T follicular helper cell (primary cell): Measurements from ENCODE around the gene TSPAN11.
"Not testable (repeated sequence)": the region's sequence is repeated elsewhere in the genome, so short reads cannot be mapped to it uniquely, and the experiment has no call there.

Source experiments
- DNase-seq: peaks from one replicate; pipeline ENCODE4 v3.0.0-alpha.2; 2020; ENCODE audit warnings: low read depth
- total RNA-seq, 2 experiments: gene quantifications; one replicate each; lab custom pipeline; 2026; lab: John Stamatoyannopoulos, UW

TSPAN11 gene, protein sequence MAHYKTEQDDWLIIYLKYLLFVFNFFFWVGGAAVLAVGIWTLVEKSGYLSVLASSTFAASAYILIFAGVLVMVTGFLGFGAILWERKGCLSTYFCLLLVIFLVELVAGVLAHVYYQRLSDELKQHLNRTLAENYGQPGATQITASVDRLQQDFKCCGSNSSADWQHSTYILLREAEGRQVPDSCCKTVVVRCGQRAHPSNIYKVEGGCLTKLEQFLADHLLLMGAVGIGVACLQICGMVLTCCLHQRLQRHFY
- 0 reads per million in 2 experiments for total RNA-seq

DNA sequence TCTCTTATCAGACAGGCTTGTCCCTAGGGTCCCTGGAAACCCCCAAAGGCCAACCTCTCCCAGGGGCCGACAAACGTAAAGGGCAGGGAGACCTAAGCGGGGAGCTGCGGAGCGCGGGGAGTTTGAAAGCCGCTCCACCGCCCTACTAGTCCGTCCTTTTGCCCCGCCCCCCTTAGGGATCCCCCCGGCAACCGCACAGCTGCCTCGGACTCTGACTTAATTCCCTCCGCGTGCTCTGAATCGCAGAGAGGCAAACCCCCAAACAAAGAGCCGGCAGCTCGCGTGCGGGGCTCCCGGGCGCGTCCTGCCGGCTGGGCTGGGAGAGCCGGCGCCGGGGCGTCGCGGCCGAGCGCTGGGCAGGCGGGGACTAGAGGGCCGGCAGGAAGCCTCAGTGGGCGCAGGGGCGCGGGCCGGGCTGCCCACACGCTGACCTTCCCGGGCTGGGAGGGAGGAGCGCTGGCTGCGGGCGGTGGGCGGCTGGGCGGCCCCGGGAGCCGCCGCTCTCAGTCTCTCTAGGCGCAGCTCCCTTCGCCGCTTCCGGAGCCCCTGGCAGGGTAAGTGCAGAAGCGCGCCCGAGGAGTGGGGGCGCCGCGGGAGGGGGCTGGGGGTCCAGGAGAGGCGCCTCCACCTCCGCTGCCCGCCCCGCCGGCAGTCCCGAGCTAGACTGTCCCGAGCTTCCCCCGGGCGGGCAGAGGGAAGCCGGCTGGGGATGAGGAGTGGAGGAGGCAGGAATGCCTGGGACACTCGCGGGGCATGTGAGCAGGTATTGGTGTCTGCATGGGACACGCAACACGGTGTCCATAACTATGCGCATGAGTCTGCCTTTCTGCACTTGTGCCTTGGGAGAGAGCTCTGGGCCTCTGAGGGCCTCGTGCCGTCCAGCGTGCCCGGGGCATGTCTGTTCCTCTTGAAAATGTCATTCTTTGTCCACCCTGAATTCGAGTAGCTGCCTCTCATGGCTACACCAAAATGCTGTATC, at the start of gene TSPAN11:
TSPAN11 (plus strand) TSS at position 506 of the 979 bp plus-strand sequence. CDS start 27,244 bp downstream, outside the sequence.
- DNase-seq, result no peak

DNA sequence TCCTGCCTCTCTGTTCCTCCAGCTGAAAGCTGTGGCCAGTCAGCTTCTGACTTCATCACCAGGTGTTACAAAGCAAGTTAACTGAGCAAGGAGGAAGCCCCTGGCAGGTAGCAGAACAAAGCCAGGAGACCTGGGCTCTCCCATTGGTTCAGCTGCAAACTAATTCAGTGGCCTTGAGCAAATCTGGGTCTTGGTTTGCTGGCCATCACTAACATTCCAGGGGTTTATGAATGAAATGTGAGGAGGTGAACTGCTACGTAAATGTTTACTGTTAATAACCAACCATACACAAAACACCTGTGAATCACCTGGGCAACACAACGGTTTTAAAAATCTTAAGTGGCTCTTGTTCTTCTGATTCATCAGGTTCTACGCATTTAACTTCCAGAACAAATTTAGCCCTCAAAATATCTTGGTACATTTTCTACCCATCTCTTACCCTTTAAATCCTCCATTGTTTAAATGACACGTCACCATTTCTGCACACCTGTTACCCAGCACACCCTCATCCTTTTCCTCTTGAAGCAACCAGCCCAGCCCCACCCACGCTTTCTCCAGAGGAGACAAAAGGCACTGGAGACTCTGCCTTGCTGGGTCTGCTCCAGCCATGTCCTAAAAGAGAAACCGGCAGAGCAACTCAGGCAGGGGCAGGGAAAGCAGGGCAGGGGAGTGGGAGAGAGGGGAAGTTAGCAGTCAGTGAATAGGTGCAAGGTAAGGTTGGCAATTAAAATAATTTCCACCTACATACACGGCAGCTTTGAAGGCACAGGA, 49.3 kb upstream of the TSPAN11 start:
- DNase-seq, result no peak

DNA sequence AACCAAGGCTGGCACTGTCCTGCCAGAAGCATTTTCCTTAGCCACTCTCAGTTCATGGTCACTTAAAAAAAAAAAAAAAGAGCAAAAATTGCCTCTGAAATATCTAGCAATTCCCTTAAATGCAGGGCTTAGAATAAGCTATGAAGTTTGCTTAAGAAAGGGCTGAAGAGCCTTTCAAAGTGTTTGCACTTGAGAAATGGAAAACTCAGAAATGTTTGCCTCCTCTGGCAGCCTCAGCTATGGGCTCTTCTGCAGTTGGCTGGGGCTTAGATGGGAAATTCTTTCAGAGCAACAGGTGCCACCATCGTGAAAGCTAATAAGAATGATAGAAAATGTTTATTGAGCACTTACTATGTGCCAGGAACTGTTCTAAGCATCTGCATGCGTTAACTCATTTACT, 48.5 kb upstream of the TSPAN11 start:
- no peak for DNase-seq

DNA sequence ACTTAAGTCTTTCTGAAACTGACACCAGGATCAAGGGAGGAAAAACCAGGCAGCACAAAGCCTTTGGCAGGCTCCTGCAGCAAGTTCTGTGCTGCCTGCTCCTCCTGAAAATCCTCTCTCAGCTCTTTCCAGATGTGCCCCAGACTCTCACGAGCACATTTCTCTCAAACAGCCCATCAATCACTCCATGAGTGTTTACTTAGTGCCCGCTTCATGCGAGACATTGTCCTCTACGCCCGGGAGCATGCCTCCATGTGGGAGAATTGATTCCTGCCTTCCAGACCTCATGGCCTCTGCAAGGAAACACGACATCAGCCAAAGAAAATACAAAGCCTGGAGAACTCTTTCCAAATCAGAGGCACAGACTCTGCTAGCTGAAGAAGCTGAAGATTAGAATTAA, 46.5 kb upstream of the TSPAN11 start:
- no peak for DNase-seq

DNA sequence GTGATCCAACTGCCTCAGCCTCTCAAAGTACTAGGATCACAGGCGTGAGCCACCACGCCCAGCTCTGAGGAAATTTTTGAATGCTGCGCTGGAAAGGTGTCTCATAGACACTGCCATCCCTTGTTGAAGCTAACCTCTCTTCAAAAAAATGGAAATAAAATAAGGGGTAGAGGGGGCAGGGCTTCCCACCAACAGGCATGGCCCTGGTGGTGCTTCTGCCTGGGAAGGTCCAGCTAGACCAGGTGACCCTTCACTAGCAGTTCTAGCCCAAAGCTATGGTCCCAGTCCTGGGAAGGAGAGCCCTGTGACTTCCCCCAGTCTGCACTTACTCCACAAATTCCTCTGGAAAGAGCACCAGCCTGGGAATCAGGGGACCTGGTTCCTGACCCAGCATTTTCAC, 45.7 kb upstream of the TSPAN11 start:
- DNase-seq, result no peak

DNA sequence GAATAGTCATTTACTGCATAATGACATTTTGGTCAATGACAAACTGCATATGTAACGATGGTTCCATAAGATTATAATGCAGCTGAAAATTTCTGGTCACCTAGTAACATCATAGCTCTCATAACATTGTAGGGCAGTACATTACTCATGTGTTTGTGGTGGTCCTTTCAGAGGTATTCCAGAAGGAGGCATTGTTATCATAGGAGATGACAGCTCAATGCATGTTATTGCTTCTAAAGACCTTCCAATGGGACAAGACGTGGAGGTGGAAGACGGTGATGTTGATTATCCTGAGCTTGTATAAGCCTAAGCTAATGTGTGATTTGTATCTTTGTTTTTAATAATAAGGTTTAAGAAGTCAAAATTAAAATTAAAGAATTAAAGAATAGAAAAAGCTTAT, 43.8 kb upstream of the TSPAN11 start:
- DNase-seq, result no peak

DNA sequence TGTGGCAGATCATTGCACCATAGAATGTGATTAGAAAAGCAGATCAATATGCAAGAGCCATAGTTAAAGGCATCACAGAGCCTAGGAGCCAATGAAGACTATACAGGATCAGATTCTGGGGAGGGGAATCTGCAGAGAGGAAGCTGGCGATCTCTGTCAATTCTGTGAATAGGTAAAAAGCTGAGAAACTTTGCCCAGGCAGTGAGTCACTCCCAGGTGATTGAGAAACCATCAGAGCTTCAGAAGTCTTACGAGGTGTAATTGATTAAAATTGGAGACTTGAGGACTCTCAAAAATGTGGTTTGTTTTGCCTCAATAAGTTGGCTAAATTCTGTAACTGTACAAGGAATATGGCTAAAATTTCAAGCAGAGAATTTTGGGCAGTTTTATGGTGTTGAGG, 41.7 kb upstream of the TSPAN11 start:
- no peak for DNase-seq

DNA sequence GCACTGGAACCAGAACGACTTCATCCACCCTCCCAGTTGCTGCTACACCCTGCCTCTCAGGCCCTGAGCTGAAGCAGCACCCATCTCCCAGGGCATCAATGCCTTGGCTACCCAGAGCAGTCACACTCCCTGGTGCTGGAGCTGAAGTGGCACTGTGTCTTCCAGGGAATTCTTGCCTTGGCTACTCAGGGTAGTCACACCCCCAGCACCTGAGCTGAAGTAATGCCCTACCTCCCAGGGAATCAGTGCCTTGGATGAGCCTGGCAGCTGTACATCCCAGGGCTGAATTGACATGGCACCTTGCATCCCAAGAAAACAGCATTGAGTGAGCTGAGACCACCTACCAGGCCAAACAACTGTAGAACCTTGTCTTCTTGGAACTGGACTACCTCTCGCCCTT, 41.2 kb upstream of the TSPAN11 start:
- no peak for DNase-seq

DNA sequence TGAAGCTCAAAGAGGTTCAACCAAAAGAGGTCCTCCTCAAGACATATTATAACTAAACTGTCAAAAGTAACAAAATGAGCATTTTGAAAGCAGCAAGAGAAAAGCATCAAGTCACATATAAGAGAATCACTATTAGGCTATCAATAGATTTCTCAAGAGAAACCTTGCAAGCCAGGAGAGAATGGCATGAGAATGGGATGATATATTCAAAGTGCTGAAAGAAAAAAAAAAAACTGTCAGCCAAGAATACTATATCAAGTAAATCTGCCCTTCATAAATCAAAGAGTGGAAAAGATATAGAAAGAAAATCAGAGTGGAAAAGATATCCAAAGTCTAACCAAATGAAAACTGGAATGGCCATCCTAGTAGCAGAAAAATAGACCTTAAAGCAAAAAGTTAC, 39.3 kb upstream of the TSPAN11 start:
- no peak for DNase-seq

DNA sequence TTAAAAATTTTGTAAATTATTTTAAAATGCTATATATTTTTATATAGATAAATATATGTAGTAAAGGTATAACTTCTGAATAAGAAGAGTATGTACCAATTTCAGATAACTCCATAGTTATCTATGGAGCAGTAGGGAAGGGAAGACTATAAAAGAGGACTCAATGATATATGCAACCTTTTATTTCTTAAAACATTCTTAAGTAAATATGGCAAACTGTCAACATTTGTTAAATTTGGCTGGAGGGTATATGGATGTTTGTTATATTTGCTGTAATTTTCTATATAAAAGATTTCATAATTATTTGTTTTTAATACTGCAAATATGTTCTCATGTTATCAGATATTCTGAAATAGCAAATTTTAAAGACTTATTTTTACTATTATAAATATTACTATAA, 38.3 kb upstream of the TSPAN11 start:
- DNase-seq, result no peak

DNA sequence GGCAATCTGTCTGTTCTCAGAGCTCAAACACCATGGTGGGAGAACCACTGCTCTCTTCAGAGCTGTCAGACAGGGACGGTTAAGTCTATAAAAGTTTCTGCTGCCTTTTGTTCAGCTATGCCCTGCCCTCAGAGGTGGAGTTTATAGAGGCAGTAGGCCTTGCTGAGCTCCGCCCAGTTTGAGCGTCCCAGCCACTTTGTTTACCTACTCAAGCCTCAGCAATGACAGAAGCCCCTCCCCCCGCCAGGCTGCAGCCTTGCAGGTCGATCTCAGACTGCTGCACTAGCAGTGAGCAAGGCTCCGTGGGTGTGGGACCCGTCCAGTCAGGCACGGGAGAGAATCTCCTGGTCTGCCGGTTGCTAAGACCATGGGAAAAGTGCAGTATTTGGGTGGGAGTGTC, 32.0 kb upstream of the TSPAN11 start:
- not testable (repeated sequence) for DNase-seq

DNA sequence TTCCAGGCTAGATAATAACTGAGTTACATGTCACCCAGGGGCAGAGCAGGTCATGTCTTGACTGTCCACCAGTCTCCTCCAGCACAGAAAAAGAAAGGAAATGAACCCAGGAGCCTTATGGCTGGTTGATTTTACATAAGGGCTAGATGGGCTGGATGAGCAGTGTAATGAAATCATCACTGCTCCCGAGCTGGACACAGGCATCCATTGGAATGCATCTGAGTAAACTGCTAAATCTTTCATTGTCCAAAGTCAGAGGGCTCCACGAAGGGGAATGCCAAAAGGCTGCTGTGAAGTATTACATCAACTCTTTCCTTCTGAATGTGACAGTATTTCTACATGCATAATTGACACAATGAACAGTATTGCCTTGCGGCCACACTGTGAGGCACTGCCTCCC, 30.1 kb upstream of the TSPAN11 start:
- DNase-seq, result no peak

DNA sequence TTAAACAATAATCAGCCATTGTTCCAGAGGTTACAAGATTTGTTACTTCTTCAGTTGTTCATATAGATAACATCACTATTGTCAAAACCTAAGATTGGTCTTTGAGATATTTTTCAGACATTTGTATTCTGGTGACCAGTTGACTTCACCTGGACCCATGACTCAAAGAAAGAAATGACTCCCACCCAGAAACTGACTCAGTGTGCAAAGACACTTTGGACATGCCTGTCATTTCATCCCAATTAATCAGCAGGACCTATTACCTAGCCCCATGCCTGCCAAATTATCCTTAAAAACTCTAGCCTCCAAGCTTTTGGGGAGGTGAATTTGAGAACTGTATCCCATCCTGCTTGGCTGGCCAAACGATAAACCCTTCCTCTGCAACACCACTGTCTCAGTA, 27.7 kb upstream of the TSPAN11 start:
- no peak for DNase-seq

DNA sequence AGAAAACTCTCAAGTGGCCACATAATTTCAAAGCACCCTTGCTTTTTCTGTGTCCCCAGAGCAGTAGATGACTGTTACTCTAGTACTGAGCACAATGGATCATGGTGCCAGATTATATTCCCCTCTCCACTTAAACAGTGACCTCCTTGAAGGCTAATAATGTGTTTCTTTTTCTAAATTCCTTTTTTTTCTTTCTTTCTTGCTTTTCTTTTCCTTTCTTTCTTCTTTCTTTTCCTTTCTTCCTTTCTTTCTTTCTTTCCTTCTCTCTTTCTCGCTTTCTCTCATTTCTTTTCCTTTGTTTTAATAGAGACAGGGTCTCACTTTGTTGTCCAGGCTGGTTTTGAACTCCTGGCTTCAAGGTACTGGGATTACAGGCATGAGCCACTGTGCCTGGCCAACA, 26.2 kb upstream of the TSPAN11 start:
- no peak for DNase-seq

DNA sequence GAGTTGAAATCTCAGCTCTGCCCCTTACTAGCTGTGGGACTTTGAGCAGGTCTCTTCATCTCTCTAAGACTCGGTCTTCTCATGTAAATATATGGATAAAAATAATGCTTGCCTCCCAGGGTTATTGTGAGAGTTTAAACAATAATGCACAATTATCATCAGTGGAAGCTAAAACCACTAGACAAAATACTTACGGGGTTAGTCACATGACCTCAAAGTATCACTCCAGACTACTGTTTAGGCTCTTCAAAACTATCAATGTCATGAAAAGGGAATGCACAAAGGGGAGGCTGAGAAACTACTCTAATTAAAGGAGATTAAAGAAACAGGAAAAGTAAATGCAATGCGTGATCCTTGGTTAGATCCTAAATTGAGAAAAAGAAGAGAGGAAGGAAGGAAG, 24.5 kb upstream of the TSPAN11 start:
- no peak for DNase-seq

DNA sequence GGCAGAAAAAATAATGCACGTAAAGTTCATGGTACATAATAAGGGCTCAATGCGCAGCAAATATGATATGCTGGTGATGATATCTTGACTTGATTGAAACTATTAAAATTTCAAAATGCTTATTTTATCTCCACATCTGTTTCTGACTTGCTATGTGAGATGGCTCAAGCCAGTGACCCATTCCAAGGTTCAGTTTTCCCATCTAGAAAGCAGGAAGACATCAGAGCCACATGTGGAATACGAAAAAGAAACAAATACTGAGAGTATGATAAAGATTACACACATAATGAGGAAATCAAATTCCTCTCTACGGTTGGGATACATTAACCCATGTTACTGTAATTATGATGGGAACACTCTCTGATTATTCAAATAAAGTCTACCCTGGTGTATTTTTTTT, 24.0 kb upstream of the TSPAN11 start:
- no peak for DNase-seq

DNA sequence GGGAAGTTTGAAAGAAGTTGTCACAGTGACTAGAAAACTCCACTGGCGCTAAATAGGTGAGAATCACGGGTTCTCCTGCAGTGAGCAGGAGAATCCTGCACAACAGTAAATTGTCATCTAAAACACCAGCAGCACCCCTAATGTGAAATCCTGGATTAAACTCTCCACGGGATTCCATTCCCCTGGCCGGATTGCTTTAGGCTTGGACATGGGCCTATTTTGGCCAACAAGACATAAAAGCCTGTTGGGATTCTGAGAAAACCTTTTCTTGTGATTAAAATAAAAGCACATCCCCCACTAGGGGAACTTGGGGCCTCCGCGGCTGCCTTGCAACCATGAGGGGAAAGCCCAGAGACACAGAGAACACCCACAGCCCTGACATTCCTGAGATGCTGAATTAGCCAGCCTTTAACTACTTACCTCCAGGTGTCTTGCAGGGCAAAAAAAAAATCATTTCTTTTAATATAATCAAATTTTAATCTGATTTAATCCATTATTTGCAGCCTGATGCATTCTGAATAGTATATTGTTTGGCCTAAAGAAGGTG, 21.0 kb upstream of the TSPAN11 start:
- no peak for DNase-seq

DNA sequence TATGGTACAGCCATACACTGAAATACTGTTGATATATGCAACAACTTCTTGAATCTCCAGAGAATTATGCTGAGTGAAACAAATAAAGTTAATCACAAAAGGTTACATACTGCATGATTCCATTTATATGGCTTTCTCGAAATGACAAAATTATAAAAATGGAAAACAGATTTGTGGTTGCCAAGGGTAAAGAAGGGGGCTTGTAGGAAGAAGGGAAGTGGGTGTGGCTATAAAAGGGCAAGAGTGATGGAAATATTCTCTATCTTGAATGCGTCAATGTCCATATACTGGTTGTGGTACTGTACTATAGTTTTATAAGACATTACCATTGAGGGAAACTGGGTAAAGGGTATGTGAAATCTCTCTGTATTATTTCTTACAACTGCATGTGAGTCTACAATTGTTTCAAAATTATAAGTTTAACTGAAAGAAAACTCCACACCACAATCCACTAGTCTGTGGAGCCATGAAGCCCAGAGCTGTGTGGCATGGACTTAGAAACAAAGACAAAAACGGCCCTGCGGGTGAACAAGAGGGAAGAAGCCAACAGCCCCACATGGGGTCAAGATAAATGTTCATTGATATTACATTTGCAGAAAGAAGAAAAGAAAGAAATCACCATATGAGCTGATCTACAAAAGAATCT, 18.3 kb upstream of the TSPAN11 start:
- no peak for DNase-seq

DNA sequence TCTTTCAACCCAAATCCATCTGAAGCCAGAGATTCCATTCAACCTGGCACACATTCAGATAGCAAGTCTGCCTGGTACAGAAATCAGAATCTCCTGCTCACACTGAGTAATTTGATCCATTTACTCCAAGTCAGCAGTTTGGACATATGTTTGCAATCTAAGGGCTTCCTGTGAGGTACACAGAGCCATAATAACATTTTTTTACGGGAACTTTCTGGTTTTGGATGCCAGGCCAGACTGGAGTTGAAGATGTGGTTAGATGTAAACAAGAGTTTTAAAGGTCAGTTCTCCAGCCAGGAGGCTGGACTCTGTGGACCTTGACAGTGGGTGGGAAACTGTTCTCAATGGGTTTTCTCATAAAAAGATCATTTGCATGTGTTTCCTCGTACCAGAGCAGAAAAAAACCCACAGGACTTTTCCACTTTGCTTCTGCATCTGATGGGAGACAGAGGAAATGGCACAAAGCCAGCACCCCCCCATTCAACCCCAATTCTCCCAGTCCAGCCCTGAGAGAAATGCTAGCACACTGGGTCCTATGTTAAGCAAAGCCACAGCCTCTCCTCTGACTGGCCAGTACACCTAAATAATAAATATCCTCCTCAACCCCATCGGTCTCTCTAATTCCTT, 17.7 kb upstream of the TSPAN11 start:
- no peak for DNase-seq

DNA sequence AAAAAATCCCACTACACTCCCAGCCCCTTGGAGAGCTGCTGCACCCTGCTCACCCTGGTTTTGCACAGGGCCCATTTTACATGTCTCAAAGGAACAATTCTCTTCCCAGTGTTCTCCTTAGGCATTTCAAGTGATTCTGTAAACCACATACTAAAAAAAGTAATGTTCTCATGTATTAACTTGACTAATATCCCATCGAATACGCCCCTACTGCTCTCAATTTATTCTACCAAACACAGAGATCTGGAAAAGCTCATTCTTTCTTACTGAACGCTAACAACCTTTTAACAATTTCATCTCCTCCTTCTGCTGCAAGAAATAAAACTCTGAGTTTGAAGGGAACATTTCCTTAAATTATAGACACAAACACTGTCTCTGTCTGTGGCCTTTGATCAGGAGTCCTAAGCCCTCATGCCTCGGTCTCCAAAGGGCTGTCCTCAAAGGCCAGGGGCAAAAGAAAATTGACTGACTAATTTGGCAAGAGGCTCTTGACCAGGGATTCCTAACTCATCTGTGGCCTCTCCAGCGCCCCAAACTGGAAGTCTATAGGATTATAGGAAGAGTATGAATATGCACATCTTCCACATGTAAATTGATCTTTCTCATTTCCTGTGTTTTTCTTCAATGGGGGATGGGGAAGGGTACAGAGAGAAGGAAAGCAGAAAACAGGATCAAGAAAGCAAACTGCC, 17.1 kb upstream of the TSPAN11 start:
- no peak for DNase-seq

DNA sequence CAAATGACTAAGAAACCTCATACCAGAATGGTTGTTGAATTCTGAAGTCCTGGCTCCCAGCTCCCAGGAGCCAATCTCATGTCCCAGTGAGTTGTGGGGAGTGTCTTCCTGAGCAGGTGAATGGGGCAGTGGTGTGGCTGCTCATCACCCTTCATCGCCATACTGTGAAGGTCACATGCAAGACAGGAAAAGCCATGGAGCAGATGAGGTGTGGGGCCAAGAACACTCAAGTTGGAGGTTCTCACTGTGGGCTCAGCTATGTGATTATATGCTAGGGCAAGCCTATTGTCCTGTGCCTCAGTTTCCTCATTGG, 16.6 kb upstream of the TSPAN11 start:
- DNase-seq, result no peak
